Nephron progenitor cell (in vitro differentiated cells): Measurements from ENCODE around the gene CAMTA1.

Experiments
- DNase-seq: peaks from one replicate; pipeline ENCODE4 v3.0.0; 2021
- H3K27ac Mint-ChIP-seq: 2 replicates; pipeline ENCODE4 v1.8.0; 2021; ENCODE audit warnings: mild to moderate bottlenecking, moderate library complexity, mixed read lengths
- H3K27me3 Mint-ChIP-seq: 2 replicates; pipeline ENCODE4 v1.8.0; 2021; ENCODE audit warnings: mild to moderate bottlenecking, low read depth, mixed read lengths; ENCODE audit not compliant: poor library complexity
- H3K36me3 Mint-ChIP-seq: 2 replicates; pipeline ENCODE4 v1.8.0; 2021; ENCODE audit warnings: low read depth, mixed read lengths
- H3K4me1 Mint-ChIP-seq: 2 replicates; pipeline ENCODE4 v1.8.0; 2021; ENCODE audit warnings: mixed read lengths
- H3K4me3 Mint-ChIP-seq: 2 replicates; pipeline ENCODE4 v1.8.0; 2021; ENCODE audit warnings: mild to moderate bottlenecking, moderate library complexity, mixed read lengths
- H3K9me3 Mint-ChIP-seq: 2 replicates; pipeline ENCODE4 v1.8.0; 2021; ENCODE audit warnings: mild to moderate bottlenecking, moderate library complexity, mixed read lengths
- TF ChIP-seq, protein P1 (sequence below): fragments of 200-600 bp; sonication (generic); IDR thresholded peaks from 2 replicates; pipeline ENCODE4 v1.5.0; 2021; ENCODE audit warnings: antibody characterized with exemption

The CAMTA1 gene

DNA sequence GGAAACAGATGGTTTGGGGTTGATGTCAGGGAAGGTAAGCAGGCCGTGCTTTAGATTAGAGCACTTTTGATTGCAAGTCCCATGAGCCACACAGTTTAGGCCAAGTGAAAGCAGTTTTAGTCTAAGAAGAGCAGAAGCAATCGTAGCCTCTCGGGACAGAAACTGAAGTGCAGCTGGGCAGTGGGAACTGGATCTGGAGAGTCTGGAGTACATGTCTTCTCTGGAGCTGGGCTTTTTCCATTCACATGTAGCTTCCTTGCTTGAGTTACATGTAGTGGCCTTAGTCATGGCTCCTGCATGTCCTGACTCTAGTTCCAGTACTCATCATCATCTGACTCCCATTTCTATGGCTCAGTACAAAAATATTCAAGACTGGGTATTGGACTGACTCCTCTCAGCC lies 16.7 kb downstream of the CAMTA1 start:
- Mint-ChIP-seq H3K9me3 (no peaks in the 10 kb centered on the region), H3K4me3 (no peak overlapping the region), H3K4me1 (peaks cover 21% of the 10 kb centered on the region), H3K27me3 (no peaks in the 10 kb centered on the region), H3K36me3 (peaks cover 7% of the 10 kb centered on the region), H3K27ac (peak overlapping the region; percentile 73)
- TF ChIP-seq, protein P1, sequence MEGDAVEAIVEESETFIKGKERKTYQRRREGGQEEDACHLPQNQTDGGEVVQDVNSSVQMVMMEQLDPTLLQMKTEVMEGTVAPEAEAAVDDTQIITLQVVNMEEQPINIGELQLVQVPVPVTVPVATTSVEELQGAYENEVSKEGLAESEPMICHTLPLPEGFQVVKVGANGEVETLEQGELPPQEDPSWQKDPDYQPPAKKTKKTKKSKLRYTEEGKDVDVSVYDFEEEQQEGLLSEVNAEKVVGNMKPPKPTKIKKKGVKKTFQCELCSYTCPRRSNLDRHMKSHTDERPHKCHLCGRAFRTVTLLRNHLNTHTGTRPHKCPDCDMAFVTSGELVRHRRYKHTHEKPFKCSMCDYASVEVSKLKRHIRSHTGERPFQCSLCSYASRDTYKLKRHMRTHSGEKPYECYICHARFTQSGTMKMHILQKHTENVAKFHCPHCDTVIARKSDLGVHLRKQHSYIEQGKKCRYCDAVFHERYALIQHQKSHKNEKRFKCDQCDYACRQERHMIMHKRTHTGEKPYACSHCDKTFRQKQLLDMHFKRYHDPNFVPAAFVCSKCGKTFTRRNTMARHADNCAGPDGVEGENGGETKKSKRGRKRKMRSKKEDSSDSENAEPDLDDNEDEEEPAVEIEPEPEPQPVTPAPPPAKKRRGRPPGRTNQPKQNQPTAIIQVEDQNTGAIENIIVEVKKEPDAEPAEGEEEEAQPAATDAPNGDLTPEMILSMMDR = no peak
- no peak for DNase-seq

GRCh38 chr1:6802454-6802853 lies 17.2 kb downstream of the CAMTA1 start:
- no peaks in the 10 kb centered on the region for H3K27me3 Mint-ChIP-seq
- peaks cover 4% of the 10 kb centered on the region for H3K36me3 Mint-ChIP-seq
- DNase-seq = no peak
- H3K27ac Mint-ChIP-seq = peak overlapping the region; percentile 73
- no peaks in the 10 kb centered on the region for H3K9me3 Mint-ChIP-seq
- TF ChIP-seq, protein P1 = no peak
- H3K4me1 Mint-ChIP-seq = peaks cover 21% of the 10 kb centered on the region
- H3K4me3 Mint-ChIP-seq = no peak overlapping the region

DNA sequence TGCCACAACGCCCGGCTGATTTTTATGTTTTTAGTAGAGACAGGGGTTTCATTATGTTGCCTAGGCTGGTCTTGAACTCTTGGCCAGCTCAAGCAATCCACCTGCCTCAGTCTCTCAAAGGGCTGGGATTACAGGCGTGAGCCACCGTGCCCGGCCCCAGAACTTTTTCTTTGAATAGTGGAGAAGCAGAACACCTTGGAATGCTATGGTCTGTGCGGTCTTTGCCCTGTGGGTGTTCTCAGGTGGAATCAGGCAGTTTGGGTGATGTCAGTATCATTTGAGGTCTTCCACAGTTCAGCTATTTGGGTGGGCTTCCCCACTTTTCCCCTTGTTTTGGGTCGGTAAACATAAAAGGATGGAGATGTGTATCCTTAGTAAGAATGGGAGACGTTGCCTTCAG lies 17.6 kb downstream of the CAMTA1 start:
- Mint-ChIP-seq H3K27me3 (no peaks in the 10 kb centered on the region), H3K9me3 (no peaks in the 10 kb centered on the region), H3K27ac (peak overlapping the region; percentile 73), H3K36me3 (peaks cover 4% of the 10 kb centered on the region), H3K4me1 (peaks cover 21% of the 10 kb centered on the region), H3K4me3 (no peak overlapping the region)
- TF ChIP-seq, protein P1 = no peak
- DNase-seq = no peak

GRCh38 chr1:6803357-6803756 lies 18.1 kb downstream of the CAMTA1 start:
- Mint-ChIP-seq H3K27ac (no peak overlapping the region), H3K27me3 (no peaks in the 10 kb centered on the region), H3K4me3 (no peak overlapping the region), H3K36me3 (peaks cover 4% of the 10 kb centered on the region), H3K9me3 (no peaks in the 10 kb centered on the region), H3K4me1 (peaks cover 21% of the 10 kb centered on the region)
- no peak for DNase-seq
- TF ChIP-seq, protein P1 = no peak

GRCh38 chr1:6805004-6805416 lies 19.8 kb downstream of the CAMTA1 start:
- H3K36me3 Mint-ChIP-seq = no peaks in the 10 kb centered on the region
- H3K27me3 Mint-ChIP-seq = no peaks in the 10 kb centered on the region
- peaks cover 21% of the 10 kb centered on the region for H3K4me1 Mint-ChIP-seq
- no peak overlapping the region for H3K4me3 Mint-ChIP-seq
- DNase-seq = no peak
- TF ChIP-seq, protein P1 = no peak
- no peaks in the 10 kb centered on the region for H3K9me3 Mint-ChIP-seq
- no peak overlapping the region for H3K27ac Mint-ChIP-seq

- DNase-seq = no peak
- TF ChIP-seq, protein P1 = no peak
- Mint-ChIP-seq H3K9me3 (no peaks in the 10 kb centered on the region), H3K27me3 (no peaks in the 10 kb centered on the region), H3K4me3 (no peak overlapping the region), H3K36me3 (peaks cover 5% of the 10 kb centered on the region), H3K4me1 (peaks cover 14% of the 10 kb centered on the region), H3K27ac (no peak overlapping the region)
Measured at GRCh38 chr1:6807782-6808181, 22.5 kb downstream of the CAMTA1 start.
